Dedifferentiated amniotic fluid mesenchymal stem cell (primary cell): Measurements from ENCODE around the gene DYRK3.
A peak's percentile ranks its signal among the peaks of the same experiment; 100 is the strongest.
"Not testable (repeated sequence)": the region's sequence is repeated elsewhere in the genome, so short reads cannot be mapped to it uniquely, and the experiment has no call there.

Experiments
- DNase-seq: peaks from one replicate; pipeline ENCODE4 v3.0.0-alpha.2; 2016; ENCODE audit errors: extremely low spot score

The DYRK3 gene

GRCh38 chr1:206635080-206635977 lies at the start of gene DYRK3:
DYRK3 (plus strand) TSS chr1:206635536; CDS start chr1:206635704, 168 bp downstream.
- DNase-seq: peak; percentile 87

GRCh38 chr1:206586501-206587445 lies 48.6 kb upstream of the DYRK3 start:
- no peak for DNase-seq

GRCh38 chr1:206587904-206588303 lies 47.4 kb upstream of the DYRK3 start:
- DNase-seq: no peak

- no peak for DNase-seq
Observed at GRCh38 chr1:206588492-206588891, 46.8 kb upstream of the DYRK3 start.

GRCh38 chr1:206589206-206589605 lies 46.1 kb upstream of the DYRK3 start:
- peak; percentile 81 for DNase-seq

- DNase-seq: no peak
Observed at GRCh38 chr1:206590025-206590758, 45.1 kb upstream of the DYRK3 start.

GRCh38 chr1:206591226-206591625 lies 44.1 kb upstream of the DYRK3 start:
- no peak for DNase-seq

- no peak for DNase-seq
Observed at GRCh38 chr1:206591696-206592095, 43.6 kb upstream of the DYRK3 start.

- no peak for DNase-seq
Observed at GRCh38 chr1:206593351-206593925, 41.9 kb upstream of the DYRK3 start.

- no peak for DNase-seq
Observed at GRCh38 chr1:206595581-206596318, 39.6 kb upstream of the DYRK3 start.

- no peak for DNase-seq
Observed at GRCh38 chr1:206596319-206596666, 39.0 kb upstream of the DYRK3 start.

GRCh38 chr1:206600527-206600926 lies 34.8 kb upstream of the DYRK3 start:
- DNase-seq: no peak

GRCh38 chr1:206604861-206605260 lies 30.5 kb upstream of the DYRK3 start:
- DNase-seq: no peak

GRCh38 chr1:206606867-206607266 lies 28.5 kb upstream of the DYRK3 start:
- no peak for DNase-seq

GRCh38 chr1:206608108-206608698 lies 27.1 kb upstream of the DYRK3 start:
- no peak for DNase-seq

GRCh38 chr1:206609229-206609991 lies 25.9 kb upstream of the DYRK3 start:
- no peak for DNase-seq

- peak; percentile 85 for DNase-seq
Observed at GRCh38 chr1:206612129-206612876, 23.0 kb upstream of the DYRK3 start, which contains the start of gene EIF2D. EIF2D (minus strand) TSS chr1:206612465; CDS start chr1:206612342, 123 bp downstream.

GRCh38 chr1:206626396-206626795 lies 8.9 kb upstream of the DYRK3 start:
- DNase-seq: not testable (repeated sequence)

- no peak for DNase-seq
Observed at GRCh38 chr1:206628916-206629315, 6.4 kb upstream of the DYRK3 start.
